CD4-positive, alpha-beta T cell treated with Interleukin-15 for 4 hours (primary cell): ENCODE results near the gene ARHGEF10L.

Experiments
- DNase-seq: peaks from one replicate; pipeline ENCODE4 v3.0.0-alpha.2; 2020; ENCODE audit warnings: low spot score

Gene ARHGEF10L

DNA sequence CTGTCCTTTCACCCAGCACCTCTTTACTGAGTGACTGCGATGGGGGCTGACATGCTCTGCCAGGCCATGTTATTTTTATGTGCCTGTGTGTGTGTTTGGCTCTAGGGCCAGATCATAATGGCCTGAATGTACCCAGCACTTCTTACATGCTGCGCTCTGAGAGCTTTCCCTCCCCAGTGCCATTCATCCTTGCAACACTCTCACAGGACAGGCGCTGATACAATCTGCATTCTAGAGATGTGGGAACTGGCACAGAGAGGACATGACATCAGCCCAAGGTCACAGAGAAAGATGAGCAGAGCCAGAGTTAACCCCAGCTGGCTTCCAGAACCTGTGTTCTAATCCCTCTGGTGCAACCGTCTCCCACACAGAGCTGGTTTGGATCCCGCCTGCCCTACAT is 54.5 kb downstream of the ARHGEF10L start:
- DNase-seq: no peak

DNA sequence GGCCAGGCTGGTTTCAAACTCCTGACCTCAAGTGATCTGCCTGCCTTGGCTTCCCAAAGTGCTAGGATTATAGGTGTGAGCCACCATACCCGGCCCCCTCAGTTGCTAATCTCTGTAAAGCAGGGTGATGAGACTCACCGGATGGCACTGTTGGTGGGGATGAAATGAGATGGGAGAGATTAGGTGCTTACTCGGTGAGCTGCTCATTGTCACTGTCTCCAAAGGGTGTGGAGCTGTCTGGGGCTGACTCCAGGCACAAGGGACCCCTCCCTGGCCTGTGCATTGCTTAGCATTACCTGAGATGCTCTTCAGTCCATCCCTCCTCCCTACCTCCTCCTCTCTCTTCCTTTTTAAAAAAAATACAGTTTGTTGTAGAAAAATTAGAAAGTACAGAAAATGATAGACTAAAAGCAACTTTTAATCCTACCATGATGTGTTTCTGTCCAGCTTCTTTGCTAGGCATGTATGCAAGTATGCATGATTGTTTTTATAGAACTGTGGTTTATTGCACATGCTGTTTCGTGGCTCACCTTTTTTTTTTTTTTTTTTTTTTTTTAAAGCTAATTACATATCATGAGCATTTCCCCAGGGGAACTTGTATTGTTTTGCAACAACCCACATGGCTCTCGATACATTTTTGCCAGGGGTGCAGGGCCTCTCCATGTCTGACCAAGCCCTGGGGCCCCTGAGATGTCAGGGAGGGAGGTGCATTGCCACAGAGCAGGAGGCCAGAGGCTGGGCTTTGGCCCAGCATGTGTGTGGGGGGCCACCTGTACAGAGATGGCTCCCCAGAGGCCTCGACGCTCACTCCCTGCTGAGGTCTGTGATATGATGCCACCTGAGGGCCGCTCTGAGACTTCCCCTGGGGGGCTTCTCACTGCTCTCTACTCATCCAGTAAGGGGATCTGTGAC is 55.4 kb downstream of the ARHGEF10L start:
- no peak for DNase-seq

DNA sequence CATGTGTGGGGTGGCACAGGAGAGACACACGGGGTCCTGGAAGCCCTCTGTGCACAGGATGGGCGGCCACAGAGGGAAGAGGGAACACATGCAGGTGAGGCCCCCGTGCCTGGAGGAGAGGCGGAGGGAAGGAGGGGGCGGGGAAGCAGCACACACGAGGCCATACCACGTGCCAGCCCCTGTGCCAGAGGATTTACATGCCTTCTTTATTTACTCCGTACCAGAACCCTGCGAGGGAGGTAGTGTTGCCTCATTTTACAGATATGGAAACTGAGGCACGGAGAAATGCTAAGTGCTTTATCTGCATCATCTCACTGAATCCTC is 56.1 kb downstream of the ARHGEF10L start:
- no peak for DNase-seq

DNA sequence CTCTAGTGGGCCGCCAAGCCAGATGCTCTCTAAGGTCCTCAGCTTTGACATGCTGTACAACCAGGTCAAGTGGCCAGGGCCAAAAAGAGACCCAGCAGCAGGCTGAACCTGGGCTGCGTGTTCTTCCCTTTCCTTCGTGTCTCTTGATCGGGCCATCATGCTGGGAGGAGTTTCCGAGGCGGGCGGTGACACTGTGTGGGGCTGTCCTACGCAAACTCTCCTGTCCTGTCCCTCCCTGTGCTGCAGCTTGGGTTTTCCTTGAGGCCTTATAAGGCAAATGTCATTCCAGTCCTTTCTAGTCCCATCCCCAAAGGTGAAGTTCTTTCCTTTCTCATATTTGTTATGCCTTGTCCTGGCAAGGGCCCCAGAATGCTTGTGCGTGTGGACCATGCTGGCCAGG is 56.7 kb downstream of the ARHGEF10L start:
- no peak for DNase-seq

DNA sequence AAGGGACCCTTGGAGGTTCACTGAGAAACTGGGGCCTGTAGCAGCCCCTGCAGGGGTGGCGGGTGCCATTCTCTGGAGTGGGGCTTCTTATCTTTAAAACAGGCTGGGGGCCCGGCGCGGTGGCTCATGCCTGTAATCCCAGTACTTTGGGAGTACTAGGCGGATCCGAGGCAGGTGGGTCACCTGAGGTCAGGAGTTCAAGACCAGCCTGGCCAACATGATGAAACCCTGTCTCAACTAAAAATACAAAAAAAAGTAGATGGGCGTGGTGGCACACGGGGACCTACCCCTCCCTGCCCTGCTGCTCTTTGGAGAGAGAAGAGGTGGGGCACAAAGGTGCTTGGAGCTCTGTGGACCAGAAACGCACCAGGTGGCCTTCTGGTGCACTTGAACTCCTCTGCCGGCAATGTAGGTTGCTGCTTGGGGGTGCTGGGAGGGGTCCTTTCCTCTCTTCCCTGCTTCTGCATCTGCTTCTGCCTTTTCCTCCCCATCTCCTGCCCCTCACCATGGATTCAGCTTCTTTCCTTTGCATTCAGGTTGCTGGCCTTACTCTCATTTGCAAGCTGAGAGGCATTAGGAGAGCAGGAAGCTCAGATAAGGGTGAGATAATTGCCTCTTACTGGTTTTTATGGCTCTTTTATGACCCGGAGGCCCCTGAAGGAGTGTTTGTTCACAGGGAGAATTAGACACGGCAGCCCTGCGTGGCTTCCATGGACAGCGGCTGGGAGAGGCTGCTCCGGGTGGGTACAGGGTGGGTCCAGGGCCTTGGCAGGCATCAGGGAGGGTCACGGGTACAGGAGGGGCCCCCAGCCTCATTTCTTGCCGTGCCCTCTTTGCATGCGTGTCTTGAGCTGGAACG is 57.4 kb downstream of the ARHGEF10L start:
- DNase-seq: no peak

DNA sequence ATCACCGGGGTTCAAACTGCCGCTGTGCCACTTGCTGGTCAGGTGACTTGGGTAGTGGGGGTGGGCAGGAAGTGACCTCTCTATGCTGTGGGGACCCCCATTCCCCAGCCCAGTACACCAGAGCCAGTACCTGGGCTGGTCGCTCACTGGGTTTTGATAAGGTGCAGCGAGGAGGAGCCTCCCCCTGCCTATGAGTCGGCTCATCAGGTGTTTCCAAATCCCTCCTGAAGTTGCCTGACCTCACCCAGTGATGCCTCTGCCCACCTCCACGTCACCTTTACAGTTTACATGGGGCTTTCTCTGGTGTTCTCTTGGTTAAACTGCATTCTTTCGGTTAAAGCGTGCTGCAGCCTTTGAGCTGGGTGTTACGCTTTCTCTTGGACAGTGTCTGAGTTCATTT is 58.2 kb downstream of the ARHGEF10L start:
- no peak for DNase-seq

DNA sequence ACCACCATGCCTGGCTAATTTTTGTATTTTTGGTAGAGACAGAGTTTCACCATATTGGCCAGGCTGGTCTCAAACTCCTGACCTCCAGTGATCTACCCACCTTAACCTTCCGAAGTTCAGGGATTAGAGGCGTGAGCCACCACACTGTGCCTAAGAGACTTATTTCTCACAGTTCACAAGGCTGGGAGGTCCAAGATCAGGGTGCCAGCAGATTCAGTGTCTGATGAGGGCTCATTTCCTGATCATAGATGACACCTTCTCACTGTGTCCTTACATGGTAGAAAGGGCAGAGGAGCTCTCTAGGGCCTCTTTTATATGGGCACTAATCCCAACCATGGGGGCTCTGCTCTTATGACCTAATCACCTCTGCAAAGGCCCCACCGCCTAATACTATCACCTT is 58.8 kb downstream of the ARHGEF10L start:
- no peak for DNase-seq

DNA sequence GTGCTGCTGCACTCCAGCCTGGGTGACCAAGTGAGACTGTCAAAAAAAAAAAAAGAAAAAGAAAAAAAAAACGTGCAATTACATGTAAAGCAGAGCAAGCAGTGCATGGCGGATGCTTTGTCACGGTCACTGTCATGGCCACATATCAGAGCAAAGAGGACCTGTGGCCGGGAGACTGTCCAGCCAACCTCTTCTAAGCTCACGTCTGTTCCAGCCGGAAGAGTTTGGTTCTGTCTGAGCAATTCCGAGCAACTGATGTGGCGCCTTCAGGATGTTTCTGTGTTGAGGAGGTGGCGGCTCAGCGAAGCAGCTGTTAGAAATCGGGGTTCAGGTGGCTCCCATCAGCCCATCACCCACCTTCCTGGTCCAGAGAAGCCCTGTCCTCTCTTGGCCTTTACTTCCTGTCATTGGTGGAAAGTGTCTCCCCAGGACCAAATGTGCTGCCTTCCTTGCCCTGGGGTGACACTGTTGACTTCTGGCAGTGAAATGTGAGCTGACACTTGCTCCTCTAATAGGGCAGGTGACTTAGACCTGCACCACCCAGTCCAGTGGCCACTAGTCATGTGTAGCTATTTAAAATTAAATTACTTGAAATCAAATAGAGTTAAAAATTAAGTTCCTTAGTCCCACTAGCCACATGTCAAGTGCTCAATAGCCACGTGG is 59.9 kb downstream of the ARHGEF10L start:
- no peak for DNase-seq

DNA sequence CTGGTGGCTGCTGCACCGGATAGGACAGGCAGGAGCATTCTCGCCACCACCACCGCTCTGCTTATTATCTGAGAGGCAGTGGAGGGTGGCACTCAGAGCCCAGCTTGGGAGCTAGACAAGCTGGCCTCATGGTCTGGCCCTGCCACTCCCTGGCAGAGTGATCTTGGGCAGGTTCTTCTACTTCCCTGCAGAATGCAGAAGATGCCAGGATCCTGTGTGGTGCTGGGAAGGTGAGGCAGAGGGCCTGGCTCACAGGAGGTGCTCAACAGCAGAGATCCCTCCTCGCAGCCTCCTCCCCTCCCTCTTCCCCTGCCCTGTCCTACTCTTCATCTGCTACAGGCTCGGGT is 60.4 kb downstream of the ARHGEF10L start:
- no peak for DNase-seq

DNA sequence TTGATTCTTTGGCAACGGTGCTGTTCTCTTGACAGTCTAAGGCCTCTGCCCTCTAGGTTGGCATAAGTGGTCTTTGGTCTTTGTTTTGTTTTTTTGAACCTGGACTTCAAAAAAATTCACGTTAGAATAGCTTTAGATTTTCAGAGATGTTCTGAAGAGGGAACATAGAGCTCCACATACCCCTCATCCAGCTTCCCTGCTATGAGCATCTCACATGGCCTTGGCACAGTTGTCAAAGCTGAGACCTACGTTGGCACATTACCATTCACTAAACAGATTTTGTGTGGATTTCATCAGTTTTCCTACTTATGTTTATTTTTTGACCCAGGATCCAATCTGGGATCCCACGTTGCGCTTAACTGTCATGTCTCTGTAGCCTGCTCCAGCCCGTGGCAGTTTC is 60.8 kb downstream of the ARHGEF10L start:
- no peak for DNase-seq

DNA sequence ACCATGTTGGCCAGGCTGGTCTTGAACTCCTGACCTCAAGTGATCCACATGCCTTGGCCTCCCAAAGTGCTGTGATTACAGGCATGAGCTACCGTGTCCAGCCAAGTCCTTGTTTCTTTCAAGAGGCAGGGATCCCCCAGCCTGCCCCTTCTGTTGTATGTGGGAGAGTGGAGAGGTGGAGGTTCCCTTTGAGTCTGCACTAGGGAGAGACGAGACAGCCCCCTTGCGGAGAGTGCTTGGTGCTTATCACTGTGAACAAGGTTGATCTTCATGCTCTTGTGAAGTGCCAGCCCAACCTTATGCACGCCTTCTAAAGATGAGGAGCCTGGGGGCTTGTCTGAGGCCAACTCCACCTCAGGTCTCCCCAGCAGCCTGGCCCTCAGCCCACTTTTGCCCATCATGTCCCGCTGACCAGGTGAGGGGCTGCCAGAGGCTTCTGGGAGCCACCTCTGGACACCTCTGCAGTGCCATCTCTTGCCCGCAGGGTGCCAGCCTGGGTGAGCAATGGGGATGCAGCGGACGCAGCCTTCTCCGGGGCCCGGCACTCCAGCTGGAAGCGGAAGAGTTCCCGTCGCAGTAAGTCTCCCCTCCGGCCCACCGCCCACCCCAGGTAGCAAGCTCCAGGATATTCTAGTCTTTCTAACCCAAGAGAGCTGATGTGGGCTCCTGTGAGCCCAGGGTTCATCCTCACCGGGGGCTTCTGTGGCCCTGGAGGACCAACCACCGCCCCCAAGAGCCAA is 62.3 kb downstream of the ARHGEF10L start:
- no peak for DNase-seq

DNA sequence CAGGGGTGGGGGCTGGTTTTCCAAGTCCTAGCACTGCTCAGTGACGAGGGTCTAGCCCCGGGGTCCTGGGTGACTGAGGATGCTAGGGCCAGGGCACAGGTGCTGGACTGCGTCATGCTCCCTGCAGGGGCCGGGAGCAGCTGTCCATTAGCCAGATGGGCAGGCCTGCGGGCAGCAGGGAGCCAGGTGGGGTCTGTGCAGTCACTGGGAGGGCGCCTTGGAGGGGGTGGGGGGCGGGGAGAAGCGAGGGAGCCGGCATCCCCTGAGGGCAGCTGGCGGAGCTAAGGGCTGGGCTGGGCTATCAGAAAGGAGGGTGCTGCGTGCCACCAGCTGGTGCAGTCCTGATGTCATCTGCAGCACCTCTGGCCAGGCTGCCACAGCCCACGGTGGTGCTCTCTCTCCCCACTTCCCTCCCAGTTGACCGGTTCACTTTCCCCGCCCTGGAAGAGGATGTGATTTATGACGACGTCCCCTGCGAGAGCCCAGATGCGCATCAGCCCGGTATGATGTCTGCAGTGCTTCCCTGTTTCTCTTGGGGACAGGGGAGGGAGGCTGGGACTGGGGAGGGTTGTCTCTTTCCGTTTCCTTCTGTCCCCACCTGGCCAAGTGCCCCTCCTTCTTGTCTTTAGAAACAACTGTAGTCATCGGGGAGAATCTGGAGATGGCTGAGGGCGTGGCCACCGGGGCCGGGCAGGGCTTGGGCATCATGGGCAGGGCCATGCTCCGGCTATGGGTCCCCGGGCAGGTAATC is 63.8 kb downstream of the ARHGEF10L start:
- no peak for DNase-seq

DNA sequence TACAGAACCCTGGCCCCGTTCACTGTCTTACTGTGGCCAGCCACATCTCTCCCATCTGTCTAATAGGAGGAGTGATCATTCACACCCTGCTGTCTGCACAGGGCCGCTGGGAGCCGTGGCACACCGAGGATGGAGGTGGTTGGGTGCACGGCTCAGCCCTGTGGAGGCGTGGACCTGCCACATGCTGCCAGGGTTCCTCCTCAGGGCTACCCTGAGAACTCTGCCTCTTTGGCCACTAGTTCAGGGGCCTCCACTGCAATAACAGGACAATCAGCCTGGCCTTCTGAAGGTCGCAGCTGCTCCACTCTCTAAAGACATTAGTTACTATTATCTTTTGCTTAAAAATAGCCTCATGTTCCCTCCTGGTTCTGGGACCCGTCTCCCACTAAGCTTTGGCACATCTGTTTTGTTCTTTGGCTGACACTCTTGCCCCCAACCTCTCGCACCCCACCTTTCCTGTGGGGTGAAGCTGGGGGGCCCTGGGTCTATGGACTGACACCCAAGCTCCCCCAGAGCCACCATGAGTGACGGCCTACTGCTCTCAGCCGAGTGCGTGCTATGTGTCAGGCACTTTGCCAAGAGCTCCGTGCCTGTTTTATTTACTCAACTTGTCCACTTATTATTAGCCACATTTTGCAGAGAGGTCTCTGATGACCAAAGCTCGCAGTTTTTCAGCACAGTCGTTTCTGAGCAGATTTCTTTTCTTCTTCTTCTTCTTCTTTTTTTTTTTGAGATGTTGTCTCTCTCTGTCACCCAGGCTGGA is 66.3 kb downstream of the ARHGEF10L start:
- DNase-seq: no peak

DNA sequence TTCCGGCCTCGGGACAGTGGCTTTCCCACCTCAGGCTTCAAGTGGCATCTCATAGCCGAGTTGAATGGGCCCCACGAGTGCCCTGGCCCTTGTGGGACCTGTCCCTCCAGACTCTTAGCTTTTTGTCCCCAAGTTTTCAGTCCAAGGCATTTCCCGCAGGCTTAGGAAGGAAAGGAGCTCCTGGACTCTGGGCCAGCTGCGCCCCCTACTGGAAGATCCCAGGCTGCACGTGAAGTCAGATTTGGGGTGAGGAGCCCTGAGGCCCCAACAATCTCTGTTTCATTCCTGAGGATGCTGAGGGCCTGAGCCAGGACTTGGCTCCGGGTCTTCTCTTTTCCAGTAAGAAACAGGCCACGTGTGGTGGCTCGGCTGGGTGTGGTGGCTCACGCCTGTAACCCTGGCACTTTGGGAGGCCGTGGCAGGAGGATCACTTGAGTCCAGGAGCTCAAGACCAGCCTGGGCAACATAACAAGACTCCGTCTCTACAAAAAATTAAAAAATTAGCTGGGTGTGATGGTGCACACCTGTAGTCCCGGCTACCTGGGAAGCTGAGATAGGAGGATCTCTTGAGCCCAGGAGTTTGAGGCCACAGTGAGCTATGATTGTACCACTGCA is 67.4 kb downstream of the ARHGEF10L start:
- peak; percentile 22 for DNase-seq

DNA sequence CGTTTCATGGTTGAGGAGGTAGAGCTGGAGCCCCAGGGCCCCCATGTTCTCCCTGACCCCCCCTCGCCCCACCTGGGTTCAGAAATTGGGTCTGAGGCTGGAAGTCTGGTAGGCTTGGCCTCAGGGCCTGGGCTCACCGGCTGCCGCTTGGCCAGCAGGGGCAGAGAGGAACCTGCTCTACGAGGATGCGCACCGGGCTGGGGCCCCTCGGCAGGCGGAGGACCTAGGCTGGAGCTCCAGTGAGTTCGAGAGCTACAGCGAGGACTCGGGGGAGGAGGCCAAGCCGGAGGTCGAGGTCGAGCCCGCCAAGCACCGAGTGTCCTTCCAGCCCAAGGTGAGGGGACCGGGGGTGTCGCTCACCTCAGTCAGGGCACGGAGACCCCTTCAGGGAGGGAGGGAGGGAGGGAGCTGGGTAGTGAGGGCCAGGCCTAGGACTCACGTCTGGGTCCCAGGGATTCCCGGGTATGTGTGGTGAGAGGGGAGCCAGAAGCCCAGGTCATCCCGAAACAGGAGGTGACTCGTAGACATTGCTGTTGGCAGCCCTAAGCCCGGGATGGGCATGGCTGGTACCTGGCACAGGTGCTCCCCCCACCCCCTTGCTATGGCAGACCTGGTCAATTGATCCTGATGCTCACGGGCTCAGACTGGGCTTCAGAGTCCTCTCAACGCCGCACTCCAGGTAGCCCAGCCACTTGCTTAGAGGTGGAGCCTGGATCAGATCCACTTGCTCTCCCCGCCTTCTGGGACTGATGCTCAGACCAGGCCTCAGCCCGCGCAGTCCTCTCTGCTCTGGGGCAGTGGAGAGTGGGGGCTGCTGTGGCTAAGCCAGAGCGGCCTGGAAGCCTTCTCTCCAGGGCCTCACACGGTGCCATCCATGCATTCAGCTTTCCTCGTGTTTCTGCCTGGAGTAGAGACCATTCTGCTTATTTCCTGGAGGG is 68.4 kb downstream of the ARHGEF10L start:
- no peak for DNase-seq

DNA sequence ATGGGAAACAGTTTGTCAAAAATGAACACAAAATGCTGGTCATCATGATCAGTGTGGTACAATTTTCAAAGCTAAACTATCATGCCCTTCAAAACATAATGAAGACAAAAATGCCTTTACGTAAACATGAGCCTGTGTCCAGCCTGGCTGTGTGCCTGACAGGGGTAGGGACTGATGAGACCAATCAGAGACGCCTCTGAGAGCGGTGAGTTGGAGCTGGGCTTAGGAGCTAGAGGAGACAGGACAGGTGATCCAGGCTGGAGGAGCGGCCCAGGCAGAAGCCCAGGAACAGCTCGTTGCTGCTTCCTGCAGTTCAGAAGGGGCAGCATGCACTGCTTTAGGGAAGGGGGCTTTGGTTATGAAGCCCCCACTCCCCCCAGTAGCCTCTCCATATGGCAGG is 70.0 kb downstream of the ARHGEF10L start:
- DNase-seq: no peak

DNA sequence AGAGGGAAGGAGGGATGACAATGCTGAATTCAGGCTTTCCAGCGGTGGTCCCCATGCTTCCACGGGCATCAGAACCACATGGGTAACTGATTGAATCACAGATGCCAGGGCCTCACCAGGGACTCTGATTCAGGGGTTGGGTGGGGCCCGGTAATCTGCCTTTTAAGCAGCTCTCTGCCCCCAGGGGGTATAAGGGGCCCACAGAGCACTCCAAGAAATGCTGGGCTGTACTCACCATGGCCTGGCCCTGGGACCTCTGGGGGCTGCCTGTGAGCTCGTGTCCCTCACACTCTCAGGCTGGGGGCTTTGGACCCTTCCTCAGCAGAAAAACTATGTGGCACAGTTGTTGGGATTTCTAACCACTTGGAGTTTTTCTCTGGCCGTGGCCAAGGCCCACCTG is 70.6 kb downstream of the ARHGEF10L start:
- no peak for DNase-seq

DNA sequence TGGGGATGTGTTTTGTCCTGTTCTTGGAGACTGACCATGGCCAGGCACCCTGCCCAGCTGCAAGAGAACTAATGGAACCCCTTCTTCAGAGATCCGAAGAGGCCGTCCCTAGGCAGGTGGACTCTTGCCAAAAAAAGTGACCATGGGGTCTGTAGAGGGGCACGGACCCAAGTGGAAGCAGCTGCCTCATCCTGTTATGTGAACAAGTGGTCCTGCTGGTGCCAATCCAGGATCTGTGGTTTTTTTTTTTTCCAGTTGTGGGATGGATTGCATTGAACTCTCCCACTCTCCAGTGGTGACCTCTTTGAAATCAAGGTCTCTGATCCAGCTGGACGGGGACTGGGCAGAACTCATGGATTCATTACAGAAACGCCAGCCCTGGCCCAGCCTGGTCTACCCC is 71.2 kb downstream of the ARHGEF10L start:
- no peak for DNase-seq

DNA sequence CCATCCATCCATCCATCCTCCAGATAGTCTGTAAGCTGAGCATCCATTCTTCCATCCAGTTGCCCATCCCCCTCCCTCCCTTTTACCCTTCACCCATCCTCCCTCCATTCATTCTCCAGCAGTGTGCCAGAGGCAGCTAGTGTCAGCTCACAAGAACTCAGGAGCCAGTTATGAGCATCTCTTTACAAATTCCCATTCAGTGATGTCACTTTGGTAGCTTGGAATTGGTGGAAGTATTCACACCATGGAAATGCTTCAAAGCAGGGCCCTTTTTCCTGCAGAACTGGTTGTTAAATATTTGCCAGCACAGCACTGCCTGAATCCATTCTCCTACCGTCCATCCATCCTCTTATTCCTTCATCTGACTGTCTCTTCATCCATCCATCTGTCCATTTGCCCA is 72.5 kb downstream of the ARHGEF10L start:
- DNase-seq: no peak
